BJ (cell line): Measurements from ENCODE around the gene MRPS34. TPM values are rescaled to one million over a fixed set of nuclear protein-coding genes. Genes with fewer than 3 reads are reported as not detected.

Experiments used
- CTCF ChIA-PET: fragments of 350-600 bp; formaldehyde crosslinking; extraction: SDS; loops from one replicate; lab custom pipeline; 2021; ENCODE audit warnings: antibody characterized with exemption, inconsistent platforms; lab: Yijun Ruan, JAX
- POLR2A ChIA-PET: fragments of 300-600 bp; sonication (Branson Sonifier 250); formaldehyde crosslinking; extraction: SDS; loops from one replicate; lab custom pipeline; 2021; ENCODE audit warnings: antibody characterized with exemption; lab: Charles Lee
- DNase-seq: peaks from one replicate; pipeline ENCODE4 v3.0.0-alpha.2; 2011; ENCODE audit warnings: low read depth
- H3K27me3 ChIP-seq: 2 replicates; pipeline ENCODE4 v1.6.0; 2011; ENCODE audit warnings: low read length; ENCODE audit not compliant: control insufficient read depth, insufficient read depth
- H3K36me3 ChIP-seq: 2 replicates; pipeline ENCODE4 v1.5.1; 2011; ENCODE audit warnings: low read length; ENCODE audit not compliant: control insufficient read depth, insufficient read depth
- H3K4me3 ChIP-seq: 2 replicates; pipeline ENCODE4 v1.5.1; 2011; ENCODE audit warnings: low read depth, mild to moderate bottlenecking, control low read depth, low read length
- polyA plus RNA-seq: library from polyadenylated mRNA; depleted of rRNA; stranded (reverse); fragments of >200 nt; gene quantifications from 2 replicates; pipeline ENCODE4 v1.2.3, GENCODE V29; 2011; rRNA removed
- small RNA-seq: library from RNA; depleted of rRNA; stranded (forward); fragments of <200 nt; gene quantifications from one replicate; pipeline ENCODE3, GENCODE V24; 2012; ENCODE audit warnings: low replicate concordance, low read depth; ENCODE audit not compliant: insufficient read length
- TF ChIP-seq, protein P1 (sequence below): IDR thresholded peaks from 2 replicates; pipeline ENCODE4 v1.5.1; 2011; ENCODE audit warnings: low read depth, mild to moderate bottlenecking, control low read depth, inconsistent platforms, low read length, moderate library complexity; ENCODE audit not compliant: insufficient read depth

The MRPS34 gene
- polyA plus RNA-seq, 1 experiment, result 69.6 TPM

DNA sequence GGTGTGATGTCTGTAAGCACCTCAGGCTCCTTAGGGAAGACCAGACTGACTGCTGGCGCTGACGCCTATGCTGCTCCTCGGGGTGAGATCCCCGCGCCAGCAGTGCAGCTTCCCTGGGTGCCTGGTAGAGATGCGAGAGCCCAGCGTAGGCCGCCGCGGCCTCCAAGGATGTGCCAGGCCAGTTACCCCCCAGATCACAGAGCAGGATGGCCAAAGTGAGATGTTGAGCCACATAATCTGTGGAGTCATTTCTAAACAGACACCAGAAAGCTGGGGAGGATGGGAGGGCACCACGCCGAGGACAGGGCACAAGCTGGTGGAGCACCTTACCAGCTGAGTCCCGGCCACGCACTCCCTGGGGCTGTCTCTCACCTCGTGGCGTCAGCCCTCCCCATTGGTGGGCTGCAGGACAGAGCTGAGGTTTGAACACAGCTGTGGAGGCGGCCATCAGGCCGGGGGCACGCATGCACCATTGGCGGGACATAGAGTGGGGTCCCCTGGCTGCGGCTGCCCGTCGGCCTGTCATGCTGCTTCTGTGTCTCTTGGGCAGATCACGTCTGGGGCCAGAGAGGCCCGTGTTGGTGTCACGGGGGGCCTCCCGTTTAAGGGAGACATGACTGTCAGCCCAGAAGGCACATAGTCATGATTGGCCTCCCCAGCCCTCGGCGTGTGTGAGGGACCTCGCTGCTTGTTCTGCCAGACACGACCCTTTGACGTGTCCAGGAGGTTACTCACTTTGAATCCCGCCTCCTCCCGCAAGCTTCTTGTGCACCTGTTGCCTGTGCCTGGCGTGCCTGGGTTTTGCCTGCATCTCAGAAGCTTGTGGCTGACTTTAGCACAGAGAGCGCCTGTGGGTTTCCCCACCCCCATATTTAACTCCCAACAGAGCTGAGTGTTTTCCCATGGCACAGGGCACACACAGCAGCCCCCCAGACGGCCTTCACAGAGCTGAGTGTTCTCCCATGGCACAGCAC, 45.0 kb downstream of the MRPS34 start:
- H3K36me3 ChIP-seq, result peaks cover 29% of the 10 kb centered on the region
- ChIA-PET CTCF (interaction anchor here (0.7 kb wide), 1 partner anchor 22 kb away, joined by 3 read pairs; the partner anchor contains the start of gene MAPK8IP3), POLR2A (no interaction called here)
- TF ChIP-seq, protein P1, sequence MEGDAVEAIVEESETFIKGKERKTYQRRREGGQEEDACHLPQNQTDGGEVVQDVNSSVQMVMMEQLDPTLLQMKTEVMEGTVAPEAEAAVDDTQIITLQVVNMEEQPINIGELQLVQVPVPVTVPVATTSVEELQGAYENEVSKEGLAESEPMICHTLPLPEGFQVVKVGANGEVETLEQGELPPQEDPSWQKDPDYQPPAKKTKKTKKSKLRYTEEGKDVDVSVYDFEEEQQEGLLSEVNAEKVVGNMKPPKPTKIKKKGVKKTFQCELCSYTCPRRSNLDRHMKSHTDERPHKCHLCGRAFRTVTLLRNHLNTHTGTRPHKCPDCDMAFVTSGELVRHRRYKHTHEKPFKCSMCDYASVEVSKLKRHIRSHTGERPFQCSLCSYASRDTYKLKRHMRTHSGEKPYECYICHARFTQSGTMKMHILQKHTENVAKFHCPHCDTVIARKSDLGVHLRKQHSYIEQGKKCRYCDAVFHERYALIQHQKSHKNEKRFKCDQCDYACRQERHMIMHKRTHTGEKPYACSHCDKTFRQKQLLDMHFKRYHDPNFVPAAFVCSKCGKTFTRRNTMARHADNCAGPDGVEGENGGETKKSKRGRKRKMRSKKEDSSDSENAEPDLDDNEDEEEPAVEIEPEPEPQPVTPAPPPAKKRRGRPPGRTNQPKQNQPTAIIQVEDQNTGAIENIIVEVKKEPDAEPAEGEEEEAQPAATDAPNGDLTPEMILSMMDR, result no peak
- H3K4me3 ChIP-seq, result no peak overlapping the region
- DNase-seq, result no peak
- H3K27me3 ChIP-seq, result no peaks in the 10 kb centered on the region

GRCh38 chr16:1726661-1727502, 46.1 kb downstream of the MRPS34 start:
- TF ChIP-seq, protein P1, result no peak
- POLR2A ChIA-PET, result no interaction called here
- DNase-seq, result no peak
- no peaks in the 10 kb centered on the region for H3K27me3 ChIP-seq
- no peak overlapping the region for H3K4me3 ChIP-seq
- H3K36me3 ChIP-seq, result peaks cover 25% of the 10 kb centered on the region
- CTCF ChIA-PET, result interaction anchor here (0.7 to 1.7 kb wide), 3 partner anchors 21 to 49 kb away, joined by 3 to 4 read pairs (median 3); partner anchors contain the start of genes JPT2 and MAPK8IP3

GRCh38 chr16:1724491-1724890, 48.4 kb downstream of the MRPS34 start:
- DNase-seq, result no peak
- H3K4me3 ChIP-seq, result no peak overlapping the region
- TF ChIP-seq, protein P1, result no peak
- ChIA-PET CTCF (no interaction called here), POLR2A (no interaction called here)
- H3K36me3 ChIP-seq, result peaks cover 20% of the 10 kb centered on the region
- H3K27me3 ChIP-seq, result no peaks in the 10 kb centered on the region

- TF ChIP-seq, protein P1, result peak; percentile 76
- CTCF ChIA-PET, result interaction anchor here (0.6 to 1.2 kb wide), 8 partner anchors 18 to 538 kb away, joined by 3 to 4 read pairs (median 3); partner anchors contain the start of genes JPT2, NUBP2 and SPSB3
- POLR2A ChIA-PET, result no interaction called here
- H3K36me3 ChIP-seq, result peaks cover 15% of the 10 kb centered on the region
- DNase-seq, result no peak
- H3K4me3 ChIP-seq, result no peak overlapping the region
- no peaks in the 10 kb centered on the region for H3K27me3 ChIP-seq
These were observed 49.3 kb downstream of the MRPS34 start for GRCh38 chr16:1723450-1724147.

Small RNAs within 50 kb of the gene (small RNA-seq; reads per million reads assigned to genes)
- gene MIR3177, result not detected

Other genes starting within 250 kb of the MRPS34 start
- 42.4 and 81.9 TPM in 2 replicates for gene TMEM204, start 239.5 kb downstream of the MRPS34 start, polyA plus RNA-seq
- gene IFT140, start 161.1 kb downstream of the MRPS34 start, polyA plus RNA-seq, result 5.3 and 10.4 TPM in 2 replicates
- gene CRAMP1, start 160.8 kb downstream of the MRPS34 start, polyA plus RNA-seq, result 5.2 and 8.0 TPM in 2 replicates
- gene JPT2, start 94.9 kb downstream of the MRPS34 start, polyA plus RNA-seq, result 46.2 and 47.6 TPM in 2 replicates
- 12.3 and 22.5 TPM in 2 replicates for gene MAPK8IP3, start 66.9 kb downstream of the MRPS34 start, polyA plus RNA-seq
- 20.3 and 34.3 TPM in 2 replicates for gene NME3, start 1.6 kb downstream of the MRPS34 start, polyA plus RNA-seq
- gene EME2, start 324 bp downstream of the MRPS34 start, polyA plus RNA-seq, result 2.9 and 4.0 TPM in 2 replicates
- gene SPSB3, start 9.4 kb upstream of the MRPS34 start, polyA plus RNA-seq, result 15.0 and 36.5 TPM in 2 replicates
- 27.9 and 38.0 TPM in 2 replicates for gene NUBP2, start 9.8 kb upstream of the MRPS34 start, polyA plus RNA-seq
- not detected in 2 replicates for gene IGFALS, start 20.6 kb upstream of the MRPS34 start, polyA plus RNA-seq
- 32.2 and 51.6 TPM in 2 replicates for gene HAGH, start 53.7 kb upstream of the MRPS34 start, polyA plus RNA-seq
- gene FAHD1, start 54.1 kb upstream of the MRPS34 start, polyA plus RNA-seq, result 52.5 and 53.1 TPM in 2 replicates
- 0.25 and 0.28 TPM in 2 replicates for gene MEIOB, start 99.0 kb upstream of the MRPS34 start, polyA plus RNA-seq
- gene HS3ST6, start 145.3 kb upstream of the MRPS34 start, polyA plus RNA-seq, result not detected in 2 replicates
- gene MSRB1, start 170.1 kb upstream of the MRPS34 start, polyA plus RNA-seq, result 44.4 and 61.9 TPM in 2 replicates
- not detected in 2 replicates for gene RPL3L, start 181.6 kb upstream of the MRPS34 start, polyA plus RNA-seq
- gene NDUFB10, start 186.4 kb upstream of the MRPS34 start, polyA plus RNA-seq, result 155 and 183 TPM in 2 replicates
- 3,098 and 4,041 TPM in 2 replicates for gene RPS2, start 191.7 kb upstream of the MRPS34 start, polyA plus RNA-seq
- gene RNF151, start 193.7 kb upstream of the MRPS34 start, polyA plus RNA-seq, result not detected in 2 replicates
- 16.5 and 33.1 TPM in 2 replicates for gene TBL3, start 198.9 kb upstream of the MRPS34 start, polyA plus RNA-seq
- 0.17 TPM in 1 of 2 replicates, not detected in the other for gene NOXO1, start 208.3 kb upstream of the MRPS34 start, polyA plus RNA-seq
- 14.6 and 19.8 TPM in 2 replicates for gene GFER, start 211.1 kb upstream of the MRPS34 start, polyA plus RNA-seq
- 2.5 and 3.3 TPM in 2 replicates for gene SYNGR3, start 216.8 kb upstream of the MRPS34 start, polyA plus RNA-seq
- gene ZNF598, start 236.7 kb upstream of the MRPS34 start, polyA plus RNA-seq, result 14.4 and 23.0 TPM in 2 replicates
- gene NPW, start 246.7 kb upstream of the MRPS34 start, polyA plus RNA-seq, result 0.26 and 0.33 TPM in 2 replicates